Neural cell (in vitro differentiated cells): ENCODE results near the gene PEF1. TPM values are rescaled to one million over a fixed set of nuclear protein-coding genes. Genes with fewer than 3 reads are reported as not detected.

Experiments used
- H2AFZ ChIP-seq: fragments of 200-600, 300-800 bp; sonication (generic), shearing (Covaris generic); 2 replicates; pipeline ENCODE4 v1.6.0; 2014; ENCODE audit warnings: low read depth, mild to moderate bottlenecking, antibody characterized with exemption, low read length, moderate library complexity
- H3F3A ChIP-seq: fragments of 200-600 bp; shearing (Covaris generic); 2 replicates; pipeline ENCODE4 v1.6.1; 2016; ENCODE audit warnings: mild to moderate bottlenecking, moderate library complexity, mixed read lengths, antibody characterized with exemption, low read length; ENCODE audit not compliant: insufficient read depth, poor library complexity, severe bottlenecking
- H3K27ac ChIP-seq: fragments of 200-600, 300-800 bp; sonication (generic), shearing (Covaris generic); 2 replicates; pipeline ENCODE4 v1.5.1; 2014; ENCODE audit warnings: mild to moderate bottlenecking, low read length, moderate library complexity
- H3K27me3 ChIP-seq: fragments of 300-800, 200-600 bp; sonication (generic), shearing (Covaris generic); 2 replicates; pipeline ENCODE4 v1.6.0; 2014; ENCODE audit warnings: mild to moderate bottlenecking, low read depth, low read length, moderate library complexity; ENCODE audit not compliant: insufficient read depth
- H3K36me3 ChIP-seq: fragments of 300-800, 200-600 bp; sonication (generic), shearing (Covaris generic); 2 replicates; pipeline ENCODE4 v1.5.1; 2014; ENCODE audit warnings: mild to moderate bottlenecking, antibody characterized with exemption, low read length, moderate library complexity; ENCODE audit not compliant: insufficient read depth
- H3K4me2 ChIP-seq: fragments of 300-800, 200-600 bp; sonication (generic), shearing (Covaris generic); 2 replicates; pipeline ENCODE4 v1.6.0; 2014; ENCODE audit warnings: mild to moderate bottlenecking, low read length
- H3K4me3 ChIP-seq: fragments of 300-800, 200-600 bp; sonication (generic), shearing (Covaris generic); 2 replicates; pipeline ENCODE4 v1.5.1; 2014; ENCODE audit warnings: mild to moderate bottlenecking, low read length, moderate library complexity
- H3K79me2 ChIP-seq: fragments of 200-600 bp; shearing (Covaris generic); replicated peaks from 2 replicates; pipeline ENCODE4 v1.6.0; 2014; ENCODE audit warnings: mild to moderate bottlenecking, low read length, moderate library complexity; ENCODE audit not compliant: insufficient read depth
- H3K9ac ChIP-seq: fragments of 300-800, 200-600 bp; sonication (generic), shearing (Covaris generic); 2 replicates; pipeline ENCODE4 v1.6.1; 2016; ENCODE audit warnings: mild to moderate bottlenecking, low read length, mixed read lengths
- H3K9me2 ChIP-seq: fragments of 200-600 bp; shearing (Covaris generic); 2 replicates; pipeline ENCODE4 v1.6.1; 2016; ENCODE audit warnings: mild to moderate bottlenecking, low read length, mixed read lengths; ENCODE audit not compliant: insufficient read depth
- H3K9me3 ChIP-seq: fragments of 200-600, 300-800 bp; sonication (generic), shearing (Covaris generic); 2 replicates; pipeline ENCODE4 v1.6.1; 2016; ENCODE audit warnings: mild to moderate bottlenecking, mixed run types, low read length, moderate library complexity, mixed read lengths
- H4K20me1 ChIP-seq: fragments of 200-600 bp; shearing (Covaris generic); 2 replicates; pipeline ENCODE4 v1.6.1; 2016; ENCODE audit warnings: mild to moderate bottlenecking, mixed run types; ENCODE audit not compliant: insufficient read depth
- CTCF ChIP-seq: fragments of 450-650 bp; IDR thresholded peaks from 2 replicates; pipeline ENCODE4 v1.5.1; 2014; ENCODE audit warnings: antibody characterized with exemption, mild to moderate bottlenecking, moderate library complexity; ENCODE audit not compliant: poor library complexity, severe bottlenecking
- EP300 ChIP-seq: fragments of 450-650 bp; conservative IDR thresholded peaks from 2 replicates; pipeline ENCODE4 v1.6.1; 2014; ENCODE audit warnings: antibody characterized with exemption, mild to moderate bottlenecking, moderate library complexity; ENCODE audit not compliant: poor library complexity, severe bottlenecking
- EZH2 ChIP-seq: fragments of 200-600, 300-800 bp; shearing (Covaris generic), sonication (generic); IDR thresholded peaks from 2 replicates; pipeline ENCODE4 v1.6.1; 2014; ENCODE audit warnings: antibody characterized with exemption, low read length, borderline replicate concordance, mild to moderate bottlenecking; ENCODE audit not compliant: insufficient read depth, poor library complexity, severe bottlenecking
- MXI1 ChIP-seq: fragments of 450-650 bp; conservative IDR thresholded peaks from 2 replicates; pipeline ENCODE4 v1.6.1; 2014; ENCODE audit warnings: antibody characterized with exemption, mild to moderate bottlenecking; ENCODE audit not compliant: poor library complexity, severe bottlenecking
- POLR2AphosphoS5 ChIP-seq: IDR thresholded peaks from 2 replicates; pipeline ENCODE4 v1.6.1; 2012
- RAD21 ChIP-seq: fragments of 450-650 bp; conservative IDR thresholded peaks from 2 replicates; pipeline ENCODE4 v1.6.1; 2014; ENCODE audit warnings: antibody characterized with exemption, mild to moderate bottlenecking, moderate library complexity
- SMC3 ChIP-seq: fragments of 450-650 bp; conservative IDR thresholded peaks from 2 replicates; pipeline ENCODE4 v1.6.1; 2014; ENCODE audit warnings: antibody characterized with exemption, mild to moderate bottlenecking, moderate library complexity; ENCODE audit not compliant: poor library complexity
- TAF1 ChIP-seq: IDR thresholded peaks from 2 replicates; pipeline ENCODE4 v1.6.1; 2012; ENCODE audit warnings: low read depth
- polyA plus RNA-seq: library from polyadenylated mRNA; depleted of rRNA; stranded (reverse); fragments of >200 nt; gene quantifications from 2 replicates; pipeline ENCODE4 v1.2.3, GENCODE V29; 2014
- TF ChIP-seq, protein P1 (sequence below): IDR thresholded peaks from 2 replicates; pipeline ENCODE4 v1.6.1; 2012; ENCODE audit warnings: borderline replicate concordance

The PEF1 gene
- polyA plus RNA-seq, 1 donor from 2014 or later = 48.2 TPM

- Histone ChIP-seq H3K27me3 (no peaks in the 10 kb centered on the region), H3K36me3 (no peaks in the 10 kb centered on the region)
Measured at GRCh38 chr1:31627930-31628559, 16.6 kb downstream of the PEF1 start.

GRCh38 chr1:31627301-31627929 is 17.3 kb downstream of the PEF1 start:
- no peaks in the 10 kb centered on the region for H3K36me3 ChIP-seq
- H3K4me2 ChIP-seq = no peak overlapping the region
- no peak for TF ChIP-seq TAF1
- no peak for TF ChIP-seq EP300
- TF ChIP-seq EZH2 = no peak
- no peak for TF ChIP-seq SMC3
- no peak for TF ChIP-seq RAD21
- TF ChIP-seq MXI1 = no peak
- TF ChIP-seq, protein P1, sequence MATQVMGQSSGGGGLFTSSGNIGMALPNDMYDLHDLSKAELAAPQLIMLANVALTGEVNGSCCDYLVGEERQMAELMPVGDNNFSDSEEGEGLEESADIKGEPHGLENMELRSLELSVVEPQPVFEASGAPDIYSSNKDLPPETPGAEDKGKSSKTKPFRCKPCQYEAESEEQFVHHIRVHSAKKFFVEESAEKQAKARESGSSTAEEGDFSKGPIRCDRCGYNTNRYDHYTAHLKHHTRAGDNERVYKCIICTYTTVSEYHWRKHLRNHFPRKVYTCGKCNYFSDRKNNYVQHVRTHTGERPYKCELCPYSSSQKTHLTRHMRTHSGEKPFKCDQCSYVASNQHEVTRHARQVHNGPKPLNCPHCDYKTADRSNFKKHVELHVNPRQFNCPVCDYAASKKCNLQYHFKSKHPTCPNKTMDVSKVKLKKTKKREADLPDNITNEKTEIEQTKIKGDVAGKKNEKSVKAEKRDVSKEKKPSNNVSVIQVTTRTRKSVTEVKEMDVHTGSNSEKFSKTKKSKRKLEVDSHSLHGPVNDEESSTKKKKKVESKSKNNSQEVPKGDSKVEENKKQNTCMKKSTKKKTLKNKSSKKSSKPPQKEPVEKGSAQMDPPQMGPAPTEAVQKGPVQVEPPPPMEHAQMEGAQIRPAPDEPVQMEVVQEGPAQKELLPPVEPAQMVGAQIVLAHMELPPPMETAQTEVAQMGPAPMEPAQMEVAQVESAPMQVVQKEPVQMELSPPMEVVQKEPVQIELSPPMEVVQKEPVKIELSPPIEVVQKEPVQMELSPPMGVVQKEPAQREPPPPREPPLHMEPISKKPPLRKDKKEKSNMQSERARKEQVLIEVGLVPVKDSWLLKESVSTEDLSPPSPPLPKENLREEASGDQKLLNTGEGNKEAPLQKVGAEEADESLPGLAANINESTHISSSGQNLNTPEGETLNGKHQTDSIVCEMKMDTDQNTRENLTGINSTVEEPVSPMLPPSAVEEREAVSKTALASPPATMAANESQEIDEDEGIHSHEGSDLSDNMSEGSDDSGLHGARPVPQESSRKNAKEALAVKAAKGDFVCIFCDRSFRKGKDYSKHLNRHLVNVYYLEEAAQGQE = no peak
- no peak for TF ChIP-seq POLR2AphosphoS5

More at GRCh38 chr1:31627930-31628559, 16.6 kb downstream of the PEF1 start:
- no peak overlapping the region for H3K9ac ChIP-seq
- no peak overlapping the region for H3K4me3 ChIP-seq
- H3K4me2 ChIP-seq = no peak overlapping the region
- TF ChIP-seq EZH2 (no peak), SMC3 (no peak), CTCF (no peak), POLR2AphosphoS5 (no peak), MXI1 (no peak), RAD21 (no peak), EP300 (no peak), TAF1 (no peak)
- TF ChIP-seq, protein P1 = no peak
- H3K9me3 ChIP-seq = no peaks in the 10 kb centered on the region
- H3K79me2 ChIP-seq = no peaks in the 10 kb centered on the region
- no peaks in the 10 kb centered on the region for H3F3A ChIP-seq
- H4K20me1 ChIP-seq = no peaks in the 10 kb centered on the region
- H2AFZ ChIP-seq = no peak overlapping the region
- no peak overlapping the region for H3K27ac ChIP-seq
- no peaks in the 10 kb centered on the region for H3K9me2 ChIP-seq

More at GRCh38 chr1:31627301-31627929, 17.3 kb downstream of the PEF1 start:
- H3K9me3 ChIP-seq = no peaks in the 10 kb centered on the region
- no peaks in the 10 kb centered on the region for H3F3A ChIP-seq
- no peak overlapping the region for H2AFZ ChIP-seq
- H3K27me3 ChIP-seq = no peaks in the 10 kb centered on the region
- H3K79me2 ChIP-seq = no peaks in the 10 kb centered on the region
- no peaks in the 10 kb centered on the region for H3K9me2 ChIP-seq
- no peaks in the 10 kb centered on the region for H4K20me1 ChIP-seq
- H3K27ac ChIP-seq = no peak overlapping the region
- no peak overlapping the region for H3K9ac ChIP-seq
- no peak overlapping the region for H3K4me3 ChIP-seq
